K562 (cell line): Measurements from ENCODE around the gene TUBB6. TPM values are rescaled to one million over a fixed set of nuclear protein-coding genes. Genes with fewer than 3 reads are reported as not detected.

ENCODE experiments used
- CCNT2 ChIP-seq: IDR thresholded peaks from 2 replicates; pipeline ENCODE4 v1.6.1; 2011; ENCODE audit warnings: borderline replicate concordance, low read depth, mild to moderate bottlenecking, moderate library complexity, mixed read lengths, low read length; ENCODE audit not compliant: insufficient read length; ENCODE audit errors: extremely low read depth
- ELF2 ChIP-seq: fragments of 250-450 bp; sonication (Bioruptor Pico); IDR thresholded peaks from 2 replicates; pipeline ENCODE4 v1.5.0; 2021; ENCODE audit warnings: mild to moderate bottlenecking
- EWSR1 ChIP-seq: fragments of 450-650 bp; IDR thresholded peaks from 2 replicates; pipeline ENCODE4 v1.6.1; 2018; ENCODE audit warnings: borderline replicate concordance, mild to moderate bottlenecking, low read depth, moderate library complexity; ENCODE audit not compliant: partially characterized antibody
- GATAD2B ChIP-seq: fragments of 450-650 bp; IDR thresholded peaks from 2 replicates; pipeline ENCODE4 v1.6.1; 2017; ENCODE audit warnings: mild to moderate bottlenecking, borderline replicate concordance
- MGA ChIP-seq: fragments of 450-650 bp; IDR thresholded peaks from 2 replicates; pipeline ENCODE4 v1.6.1; 2016; ENCODE audit warnings: mild to moderate bottlenecking, moderate library complexity
- SAFB2 ChIP-seq: fragments of 200-400 bp; formaldehyde crosslinking; IDR thresholded peaks from 2 replicates; pipeline ENCODE4 v1.6.1; 2018; ENCODE audit warnings: borderline replicate concordance, low read length, low read depth, moderate library complexity; ENCODE audit not compliant: severe bottlenecking
- TBP ChIP-seq: optimal IDR thresholded peaks from 2 replicates; pipeline ENCODE3; 2011; ENCODE audit warnings: low read depth, low read length, improper control_type of control experiment
- TRIM25 ChIP-seq: fragments of 450-650 bp; IDR thresholded peaks from 2 replicates; pipeline ENCODE4 v1.7.0; 2016; ENCODE audit warnings: borderline replicate concordance
- UBTF ChIP-seq, 2 experiments: IDR thresholded peaks; 2 replicates each; pipeline ENCODE4 v1.6.1; 2012; ENCODE audit warnings: improper control_type of control experiment in 2 of 2, low read depth in 2 of 2, low read length in 2 of 2, borderline replicate concordance in 1 of 2
- polyA plus RNA-seq, 8 experiments: library from polyadenylated mRNA; depleted of rRNA in 4 of 8; stranded (reverse) in 5 of 8; unstranded in 3 of 8; fragments of >200 nt; fragmentation: Nextera tagmentation in 2 of 8; fragmentation: Illumina TruSeq in 1 of 8; extraction: Ambion mirVana in 2 of 8; extraction: Trizol in 1 of 8; gene quantifications; 2 replicates each; pipeline versions ENCODE4 v1.2.1 to v1.2.3, GENCODE V29; 2011 to 2014; ENCODE audit warnings: inconsistent platforms in 1 of 8, missing spikeins in 1 of 8
- total RNA-seq, 7 experiments: library from RNA; depleted of rRNA in 6 of 7; stranded (reverse); fragments of >200 nt in 6 of 7; fragmentation: Illumina TruSeq in 2 of 7; extraction: Trizol in 2 of 7; gene quantifications; 2 replicates each; pipeline versions ENCODE4 v1.2.1 to v1.2.3, GENCODE V29; 2011 to 2021; ENCODE audit warnings: low replicate concordance in 1 of 7

Gene TUBB6
- total and polyA plus RNA-seq, 9 of the 15 experiments (the other 6 are each of a cell fraction or from before 2014, with no cell fraction given): 43.9 to 404 (median 81.1) TPM

- TF ChIP-seq UBTF (IDR thresholded peaks at IDR 0.05; ENCODE audit: borderline replicate concordance in 1 of 2, low read depth in 2 of 2, low read length in 2 of 2): peak; percentile 57 to 70; a peak in 2 of 4 replicates
- TF ChIP-seq ELF2 (CRISPR knock-in tag): no peak
- no peak for TF ChIP-seq TRIM25
- no peak for TF ChIP-seq TBP
- TF ChIP-seq CCNT2: no peak
- TF ChIP-seq EWSR1: no peak
- no peak for TF ChIP-seq SAFB2
- TF ChIP-seq MGA: peak; percentile 74
- TF ChIP-seq GATAD2B: peak; percentile 44; the same call in 1 of the 2 replicates
Measured at GRCh38 chr18:12271376-12272235, 36.4 kb upstream of the TUBB6 start (continued).
